ENCODE measurements around the gene TMEM141.

DNA sequence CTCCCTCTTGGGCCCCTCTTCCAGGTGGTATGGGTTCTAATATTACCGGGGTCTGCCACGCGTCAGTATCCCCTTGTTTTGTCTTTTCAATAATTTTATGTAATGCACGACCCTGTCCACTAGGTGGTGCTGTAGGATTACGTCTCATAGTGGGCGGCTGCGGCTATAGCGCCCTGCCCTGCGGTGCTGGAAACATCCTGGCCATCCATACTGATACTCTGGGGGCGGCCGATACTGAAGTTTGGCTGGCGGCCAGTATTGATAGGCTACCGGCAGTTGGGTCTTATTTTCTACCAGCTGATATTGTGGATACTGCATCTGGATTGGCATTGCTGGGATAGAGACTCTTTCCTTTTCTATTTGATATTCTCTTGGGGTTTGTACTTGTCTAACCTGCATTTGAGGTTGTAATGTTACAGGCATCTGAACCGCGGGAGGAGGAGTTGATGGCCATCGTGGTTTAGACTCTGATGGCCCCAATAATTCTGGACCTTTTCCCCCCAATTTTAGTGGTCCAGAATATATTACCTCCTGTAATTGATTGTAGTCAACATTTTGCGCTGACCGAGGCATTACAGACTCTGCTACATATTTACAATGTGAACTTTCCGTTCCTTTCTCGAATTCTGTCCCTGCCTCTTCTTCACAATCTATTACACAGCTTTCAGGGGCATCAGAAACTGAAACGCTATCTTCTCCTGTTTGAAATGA is 3.3 kb upstream of the TMEM141 start:
- peak; percentile 72 to 91 (median 86) for TF ChIP-seq CTCF (IDR thresholded peaks at IDR 0.05)
- TF ChIP-seq EP300 (IDR thresholded peaks at IDR 0.05): peak in 1 of 2 donors; percentile 18
- TF ChIP-seq POLR2A (IDR thresholded peaks at IDR 0.05): no peak
